ENCODE results near the gene FRYL.

GRCh38 chr4:48450740-48451139, 329.3 kb downstream of the FRYL start:
- TF ChIP-seq CTCF (IDR thresholded peaks at IDR 0.05) (no peak), POLR2A (IDR thresholded peaks at IDR 0.05) (no peak)

Data from uterus (tissue), 2 donors.